GM18505 (cell line): ENCODE results near the gene ATP2C2.
A peak's percentile ranks its signal among the peaks of the same experiment; 100 is the strongest.

Source experiments
- ATAC-seq: cut with Tn5 transposase; IDR thresholded peaks from one replicate; pipeline ENCODE4 v1.9.1; 2021; ENCODE audit not compliant: unreplicated experiment
- POLR2A ChIP-seq: IDR thresholded peaks from 4 replicates; pipeline ENCODE4 v1.6.1; 2011; ENCODE audit warnings: borderline replicate concordance; ENCODE audit not compliant: insufficient read depth, insufficient read length; ENCODE audit errors: extremely low read depth

Gene ATP2C2

GRCh38 chr16:84498223-84498610 lies 129.9 kb downstream of the ATP2C2 start:
- no peak for TF ChIP-seq POLR2A
- no peak for ATAC-seq

GRCh38 chr16:84498859-84499620 lies 130.7 kb downstream of the ATP2C2 start:
- TF ChIP-seq POLR2A: no peak
- ATAC-seq: no peak

GRCh38 chr16:84499638-84500037 lies 131.3 kb downstream of the ATP2C2 start:
- TF ChIP-seq POLR2A: no peak
- ATAC-seq: no peak

GRCh38 chr16:84500531-84500930 lies 132.2 kb downstream of the ATP2C2 start:
- no peak for ATAC-seq
- no peak for TF ChIP-seq POLR2A

GRCh38 chr16:84501077-84501735 lies 132.9 kb downstream of the ATP2C2 start:
- no peak for ATAC-seq

GRCh38 chr16:84502075-84502474 lies 133.7 kb downstream of the ATP2C2 start:
- no peak for TF ChIP-seq POLR2A
- ATAC-seq: no peak

More at GRCh38 chr16:84501077-84501735, 132.9 kb downstream of the ATP2C2 start:
- TF ChIP-seq POLR2A: no peak

- no peak for TF ChIP-seq POLR2A
- no peak for ATAC-seq
Observed at GRCh38 chr16:84502581-84502980, 134.2 kb downstream of the ATP2C2 start.

- no peak for TF ChIP-seq POLR2A
- no peak for ATAC-seq
Observed at GRCh38 chr16:84503751-84504395, 135.5 kb downstream of the ATP2C2 start.

- TF ChIP-seq POLR2A: peak; percentile 67
- peak; percentile 93 for ATAC-seq
Observed at GRCh38 chr16:84504420-84505248, 136.3 kb downstream of the ATP2C2 start, which contains the start of gene MEAK7. Gene MEAK7, minus strand, starts transcription at chr16:84504659. Its CDS starts 6,573 bp downstream, at chr16:84498086.

GRCh38 chr16:84505249-84506187 lies 137.2 kb downstream of the ATP2C2 start:
- ATAC-seq: no peak
- TF ChIP-seq POLR2A: no peak

GRCh38 chr16:84507011-84507982 lies 139.0 kb downstream of the ATP2C2 start:
- no peak for ATAC-seq
- TF ChIP-seq POLR2A: peak; percentile 71
